Stimulated activated CD8-positive, alpha-beta memory T cell treated with anti-CD3 and anti-CD28 coated beads, Interleukin-2, amount 100 ng/mL, for 48 hours (primary cell): ENCODE measurements around the gene SCNN1B.
"Not testable (repeated sequence)": the region's sequence is repeated elsewhere in the genome, so short reads cannot be mapped to it uniquely, and the experiment has no call there.

Source experiments
- DNase-seq, 2 donors: peaks; one replicate each; pipeline ENCODE4 v3.0.0-alpha.2; 2020; ENCODE audit warnings: low read depth in 2 of 2

The SCNN1B gene

GRCh38 chr16:23302045-23302956, at the start of gene SCNN1B:
Gene SCNN1B, plus strand, starts transcription at chr16:23302302. Its CDS starts 46,298 bp downstream, at chr16:23348600.
- DNase-seq: no peak

- no peak for DNase-seq
Observed at GRCh38 chr16:23252310-23252709, 49.8 kb upstream of the SCNN1B start.

GRCh38 chr16:23253650-23254049, 48.5 kb upstream of the SCNN1B start:
- not testable (repeated sequence) for DNase-seq

- DNase-seq: no peak
Observed at GRCh38 chr16:23254338-23254737, 47.8 kb upstream of the SCNN1B start.

GRCh38 chr16:23255000-23255399, 47.1 kb upstream of the SCNN1B start:
- DNase-seq: no peak

GRCh38 chr16:23256440-23256839, 45.7 kb upstream of the SCNN1B start:
- DNase-seq: no peak

GRCh38 chr16:23257682-23258081, 44.4 kb upstream of the SCNN1B start:
- no peak for DNase-seq

GRCh38 chr16:23258919-23259237, 43.2 kb upstream of the SCNN1B start:
- no peak for DNase-seq

GRCh38 chr16:23267647-23268046, 34.5 kb upstream of the SCNN1B start:
- DNase-seq: no peak

GRCh38 chr16:23268561-23268960, 33.5 kb upstream of the SCNN1B start:
- DNase-seq: no peak

GRCh38 chr16:23269248-23269953, 32.7 kb upstream of the SCNN1B start:
- DNase-seq: no peak

GRCh38 chr16:23270654-23271053, 31.4 kb upstream of the SCNN1B start:
- no peak for DNase-seq

- no peak for DNase-seq
Observed at GRCh38 chr16:23274968-23275367, 27.1 kb upstream of the SCNN1B start.

GRCh38 chr16:23276821-23277220, 25.3 kb upstream of the SCNN1B start:
- no peak for DNase-seq

GRCh38 chr16:23278031-23278430, 24.1 kb upstream of the SCNN1B start:
- no peak for DNase-seq

- DNase-seq: no peak
Observed at GRCh38 chr16:23279721-23280153, 22.4 kb upstream of the SCNN1B start.

- no peak for DNase-seq
Observed at GRCh38 chr16:23280483-23280967, 21.6 kb upstream of the SCNN1B start.

- DNase-seq: no peak
Observed at GRCh38 chr16:23282568-23282967, 19.5 kb upstream of the SCNN1B start.

GRCh38 chr16:23283571-23283970, 18.5 kb upstream of the SCNN1B start:
- no peak for DNase-seq

GRCh38 chr16:23284584-23284983, 17.5 kb upstream of the SCNN1B start:
- DNase-seq: no peak

GRCh38 chr16:23286131-23286532, 16.0 kb upstream of the SCNN1B start:
- no peak for DNase-seq

- no peak for DNase-seq
Observed at GRCh38 chr16:23288209-23288608, 13.9 kb upstream of the SCNN1B start.
